ENCODE results near the gene GPHN. TPM values are rescaled to one million over a fixed set of nuclear protein-coding genes. Genes with fewer than 3 reads are reported as not detected.

GPHN gene
- total and polyA plus RNA-seq, 2 donors from 2014 or later, result 35.4 to 62.0 TPM

GRCh38 chr14:66920196-66920595 is 412.2 kb downstream of the GPHN start:
- no peak for TF ChIP-seq CTCF (IDR thresholded peaks at IDR 0.05; ENCODE audit: borderline replicate concordance, extremely low read depth, insufficient read depth)
- intact Hi-C loops (cut with DNase I), result no loop called here
- peaks cover 0 to 5% (median 0%) of the 10 kb centered on the region in 3 donors for H3K4me1 ChIP-seq (ENCODE audit: control insufficient read depth in 2 of 3, insufficient read depth in 2 of 3, low read depth in 1 of 3, low read length in 3 of 3)
- H3K27ac ChIP-seq (ENCODE audit: low read depth in 2 of 2, low read length in 2 of 2), result no peak overlapping the region
- peaks cover 4 to 9% (median 8%) of the 10 kb centered on the region in 3 donors for H3K36me3 ChIP-seq (ENCODE audit: control insufficient read depth in 2 of 3, insufficient read depth in 3 of 3, low read length in 3 of 3)
- no peaks in the 10 kb centered on the region for H3K9me3 ChIP-seq (ENCODE audit: control insufficient read depth in 2 of 3, insufficient read depth in 1 of 3, low read length in 3 of 3)
- no peak overlapping the region for H3K9ac ChIP-seq (ENCODE audit: low read length in 3 of 3)
- DNase-seq, result no peak
- no peak for FAIRE-seq
- H3K27me3 ChIP-seq (ENCODE audit: control insufficient read depth, insufficient read depth, low read length), result no peaks in the 10 kb centered on the region
- no peak overlapping the region for H3K4me3 ChIP-seq (ENCODE audit: low read length in 3 of 3)

- Histone ChIP-seq H3K9ac (ENCODE audit: low read length in 3 of 3) (no peak overlapping the region), H3K27ac (ENCODE audit: low read depth in 2 of 2, low read length in 2 of 2) (no peak overlapping the region), H3K4me3 (ENCODE audit: low read length in 3 of 3) (no peak overlapping the region), H3K36me3 (ENCODE audit: control insufficient read depth in 2 of 3, insufficient read depth in 3 of 3, low read length in 3 of 3) (peaks cover 4 to 6% (median 4%) of the 10 kb centered on the region in 3 donors), H3K27me3 (ENCODE audit: control insufficient read depth, insufficient read depth, low read length) (no peaks in the 10 kb centered on the region), H3K4me1 (ENCODE audit: control insufficient read depth in 2 of 3, insufficient read depth in 2 of 3, low read depth in 1 of 3, low read length in 3 of 3) (no peaks in the 10 kb centered on the region), H3K9me3 (ENCODE audit: control insufficient read depth in 2 of 3, insufficient read depth in 1 of 3, low read length in 3 of 3) (no peaks in the 10 kb centered on the region)
- intact Hi-C loops (cut with DNase I), result no loop called here
- TF ChIP-seq CTCF (IDR thresholded peaks at IDR 0.05; ENCODE audit: borderline replicate concordance, extremely low read depth, insufficient read depth), result no peak
- no peak for DNase-seq
- no peak for FAIRE-seq
Observed at GRCh38 chr14:66923251-66923650, 415.3 kb downstream of the GPHN start.

- DNase-seq (no peak), FAIRE-seq (no peak)
- intact Hi-C loops (cut with DNase I), result no loop called here
- no peak for TF ChIP-seq CTCF (IDR thresholded peaks at IDR 0.05; ENCODE audit: borderline replicate concordance, extremely low read depth, insufficient read depth)
- H3K4me1 ChIP-seq (ENCODE audit: control insufficient read depth in 2 of 3, insufficient read depth in 2 of 3, low read depth in 1 of 3, low read length in 3 of 3), result no peaks in the 10 kb centered on the region
- no peak overlapping the region for H3K27ac ChIP-seq (ENCODE audit: low read depth in 2 of 2, low read length in 2 of 2)
- H3K9ac ChIP-seq (ENCODE audit: low read length in 3 of 3), result no peak overlapping the region
- peaks cover 0 to 13% (median 9%) of the 10 kb centered on the region in 3 donors for H3K9me3 ChIP-seq (ENCODE audit: control insufficient read depth in 2 of 3, insufficient read depth in 1 of 3, low read length in 3 of 3)
- peaks cover 0 to 21% (median 5%) of the 10 kb centered on the region in 3 donors for H3K36me3 ChIP-seq (ENCODE audit: control insufficient read depth in 2 of 3, insufficient read depth in 3 of 3, low read length in 3 of 3)
- H3K27me3 ChIP-seq (ENCODE audit: control insufficient read depth, insufficient read depth, low read length), result no peaks in the 10 kb centered on the region
- H3K4me3 ChIP-seq (ENCODE audit: low read length in 3 of 3), result no peak overlapping the region
Observed at GRCh38 chr14:66939409-66939808, 431.5 kb downstream of the GPHN start.

GRCh38 chr14:66944872-66945271 is 436.9 kb downstream of the GPHN start:
- intact Hi-C loops (cut with DNase I), result no loop called here
- FAIRE-seq, result no peak
- H3K27me3 ChIP-seq (ENCODE audit: control insufficient read depth, insufficient read depth, low read length), result no peaks in the 10 kb centered on the region
- H3K27ac ChIP-seq (ENCODE audit: low read depth in 2 of 2, low read length in 2 of 2), result no peak overlapping the region
- peaks cover 0 to 29% (median 7%) of the 10 kb centered on the region in 3 donors for H3K36me3 ChIP-seq (ENCODE audit: control insufficient read depth in 2 of 3, insufficient read depth in 3 of 3, low read length in 3 of 3)
- TF ChIP-seq CTCF (IDR thresholded peaks at IDR 0.05; ENCODE audit: borderline replicate concordance, extremely low read depth, insufficient read depth), result no peak
- H3K9ac ChIP-seq (ENCODE audit: low read length in 3 of 3), result no peak overlapping the region
- H3K9me3 ChIP-seq (ENCODE audit: control insufficient read depth in 2 of 3, insufficient read depth in 1 of 3, low read length in 3 of 3), result peaks cover 0 to 27% (median 16%) of the 10 kb centered on the region in 3 donors
- H3K4me3 ChIP-seq (ENCODE audit: low read length in 3 of 3), result peak overlapping the region in 1 of 3 donors; percentile 10
- DNase-seq, result peak in 2 of 5 donors; percentile 5 to 38
- no peaks in the 10 kb centered on the region for H3K4me1 ChIP-seq (ENCODE audit: control insufficient read depth in 2 of 3, insufficient read depth in 2 of 3, low read depth in 1 of 3, low read length in 3 of 3)

All from kidney (tissue), 14 donors.